Ishikawa (cell line): ENCODE measurements around the gene FAM184A.

ENCODE experiments used
- CEBPB ChIP-seq: IDR thresholded peaks from 2 replicates; pipeline ENCODE4 v1.6.1; 2012
- CREB1 ChIP-seq: IDR thresholded peaks from 2 replicates; pipeline ENCODE4 v1.6.1; 2012; ENCODE audit warnings: low read depth
- EGR1 ChIP-seq: IDR thresholded peaks from 2 replicates; pipeline ENCODE4 v1.6.1; 2012
- EP300 ChIP-seq: IDR thresholded peaks from 2 replicates; pipeline ENCODE4 v1.6.1; 2012; ENCODE audit warnings: borderline replicate concordance
- FOXM1 ChIP-seq: IDR thresholded peaks from 2 replicates; pipeline ENCODE4 v1.6.1; 2012; ENCODE audit warnings: low read depth, borderline replicate concordance
- MAX ChIP-seq: IDR thresholded peaks from 2 replicates; pipeline ENCODE4 v1.6.1; 2012
- NFIC ChIP-seq: IDR thresholded peaks from 2 replicates; pipeline ENCODE4 v1.6.1; 2012
- RAD21 ChIP-seq: IDR thresholded peaks from 2 replicates; pipeline ENCODE4 v1.6.1; 2012; ENCODE audit warnings: low read depth
- REST ChIP-seq: IDR thresholded peaks from 2 replicates; pipeline ENCODE4 v1.6.1; 2012; ENCODE audit warnings: low read depth, mild to moderate bottlenecking
- TAF1 ChIP-seq: IDR thresholded peaks from 2 replicates; pipeline ENCODE4 v1.6.1; 2012; ENCODE audit warnings: low read depth, mild to moderate bottlenecking
- TCF12 ChIP-seq: IDR thresholded peaks from 2 replicates; pipeline ENCODE4 v1.6.1; 2012; ENCODE audit warnings: low read depth
- TEAD4 ChIP-seq: IDR thresholded peaks from 2 replicates; pipeline ENCODE4 v1.6.1; 2012
- USF1 ChIP-seq: IDR thresholded peaks from 2 replicates; pipeline ENCODE4 v1.6.1; 2012
- YY1 ChIP-seq: IDR thresholded peaks from 2 replicates; pipeline ENCODE4 v1.6.1; 2012; ENCODE audit warnings: low read depth
- ZBTB7A ChIP-seq: IDR thresholded peaks from 2 replicates; pipeline ENCODE4 v1.6.1; 2012; ENCODE audit warnings: low read depth

Gene FAM184A

GRCh38 chr6:119020597-119021561 lies 57.6 kb downstream of the FAM184A start:
- TF ChIP-seq TEAD4 (no peak), MAX (no peak), CEBPB (no peak), CREB1 (no peak), NFIC (no peak)

- TF ChIP-seq CEBPB: no peak
- no peak for TF ChIP-seq TEAD4
- TF ChIP-seq REST: no peak
- TF ChIP-seq FOXM1: no peak
- no peak for TF ChIP-seq USF1
- TF ChIP-seq RAD21: no peak
- TF ChIP-seq CREB1: no peak
- no peak for TF ChIP-seq EGR1
- no peak for TF ChIP-seq YY1
- no peak for TF ChIP-seq NFIC
These were observed 65.9 kb downstream of the FAM184A start for GRCh38 chr6:119012521-119012920.

- no peak for TF ChIP-seq TAF1
These were observed 71.5 kb downstream of the FAM184A start for GRCh38 chr6:119006974-119007373.

DNA sequence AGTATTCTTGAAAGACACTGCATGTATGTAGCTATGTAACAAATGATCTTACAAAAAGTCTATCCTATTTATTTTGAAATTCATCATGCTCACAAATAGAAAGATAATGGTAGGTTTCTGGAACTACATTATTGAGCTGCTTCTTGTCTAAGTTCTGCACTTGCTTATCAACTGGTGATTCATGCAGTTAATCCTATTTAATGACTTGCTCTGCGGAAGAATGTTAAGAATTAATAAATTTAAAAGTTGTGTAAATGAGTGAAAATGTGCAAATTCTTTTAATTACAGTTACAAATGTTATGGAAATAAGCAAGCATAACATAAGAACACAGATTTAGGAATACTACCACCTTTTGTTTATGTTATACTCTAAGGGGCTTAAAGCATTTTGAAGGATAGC lies 76.4 kb downstream of the FAM184A start:
- TF ChIP-seq TCF12: no peak
- TF ChIP-seq TAF1: no peak
- no peak for TF ChIP-seq ZBTB7A

- TF ChIP-seq YY1 (no peak), FOXM1 (no peak), USF1 (no peak), MAX (no peak), TEAD4 (no peak), CEBPB (no peak), EP300 (no peak), TAF1 (no peak), EGR1 (no peak), RAD21 (no peak), CREB1 (no peak), NFIC (no peak)
These were observed 78.9 kb downstream of the FAM184A start for GRCh38 chr6:118999494-119000040.

GRCh38 chr6:118996289-118996820 lies 82.1 kb downstream of the FAM184A start:
- TF ChIP-seq RAD21 (no peak), REST (no peak), TAF1 (no peak), CEBPB (no peak), CREB1 (no peak), ZBTB7A (no peak), NFIC (no peak), YY1 (no peak), MAX (no peak), TEAD4 (no peak), EGR1 (no peak), EP300 (no peak), TCF12 (no peak)
